Stimulated activated CD8-positive, alpha-beta memory T cell treated with anti-CD3 and anti-CD28 coated beads, Interleukin-7, amount 100 ng/mL, for 1 hour (primary cell): ENCODE measurements around the gene EXTL1.

Experiments
- DNase-seq, 2 donors: peaks; one replicate each; pipeline ENCODE4 v3.0.0-alpha.2; 2020; ENCODE audit warnings: low read depth in 2 of 2

Gene EXTL1

GRCh38 chr1:26070296-26070962 is 48.9 kb downstream of the EXTL1 start:
- DNase-seq = no peak

- DNase-seq = no peak
Observed at GRCh38 chr1:26070963-26071342, 49.4 kb downstream of the EXTL1 start.

GRCh38 chr1:26072305-26072704 is 50.7 kb downstream of the EXTL1 start:
- DNase-seq = no peak

- no peak for DNase-seq
Observed at GRCh38 chr1:26075421-26076144, 54.0 kb downstream of the EXTL1 start.

GRCh38 chr1:26077524-26077923 is 55.9 kb downstream of the EXTL1 start:
- DNase-seq = no peak

GRCh38 chr1:26078286-26079177 is 57.0 kb downstream of the EXTL1 start:
- DNase-seq = no peak

GRCh38 chr1:26079178-26079563 is 57.6 kb downstream of the EXTL1 start:
- no peak for DNase-seq

- no peak for DNase-seq
Observed at GRCh38 chr1:26079960-26080814, 58.6 kb downstream of the EXTL1 start.

GRCh38 chr1:26081267-26082019 is 59.9 kb downstream of the EXTL1 start:
- DNase-seq = no peak

GRCh38 chr1:26082020-26082350 is 60.4 kb downstream of the EXTL1 start:
- DNase-seq = no peak

- DNase-seq = no peak
Observed at GRCh38 chr1:26083208-26083607, 61.6 kb downstream of the EXTL1 start.

- DNase-seq = no peak
Observed at GRCh38 chr1:26084091-26084561, 62.6 kb downstream of the EXTL1 start.

GRCh38 chr1:26084844-26085243 is 63.3 kb downstream of the EXTL1 start:
- no peak for DNase-seq
